Caco-2 (cell line): ENCODE measurements around the gene KLK13. TPM values are rescaled to one million over a fixed set of nuclear protein-coding genes. Genes with fewer than 3 reads are reported as not detected.

Source experiments
- BruUV-seq: library from RNA; stranded (reverse); fragments of 400-500 nt; replicated peaks from 2 replicates; lab custom pipeline; 2021; lab: Mats Ljungman, UMichigan
- CTCF ChIA-PET: fragments of 300-600 bp; sonication (Branson Sonifier 250); formaldehyde crosslinking; loops from one replicate; lab custom pipeline; 2022; ENCODE audit warnings: antibody characterized with exemption; lab: Charles Lee
- POLR2A ChIA-PET: fragments of 300-600 bp; sonication (Branson Sonifier 250); formaldehyde crosslinking; loops from one replicate; lab custom pipeline; 2022; ENCODE audit warnings: antibody characterized with exemption; lab: Charles Lee
- DNase-seq, 2 experiments: peaks; one replicate each; pipeline versions ENCODE4 v3.0.0 to v3.0.0-alpha.2; 2020 to 2022
- H3K27me3 ChIP-seq: replicated peaks from 2 replicates; pipeline ENCODE4 v1.6.0; 2011; ENCODE audit warnings: low read length; ENCODE audit not compliant: control insufficient read depth, insufficient read depth
- H3K36me3 ChIP-seq: 2 replicates; pipeline ENCODE4 v1.5.1; 2011; ENCODE audit warnings: low read length; ENCODE audit not compliant: control insufficient read depth, insufficient read depth
- H3K4me1 ChIP-seq: fragments of 250-450 bp; sonication (Bioruptor Pico); 2 replicates; pipeline ENCODE4 v1.5.1; 2020; ENCODE audit warnings: mild to moderate bottlenecking
- H3K4me3 ChIP-seq: 2 replicates; pipeline ENCODE4 v1.5.1; 2011; ENCODE audit warnings: low read depth, mild to moderate bottlenecking, control low read depth, low read length
- H3K9me3 ChIP-seq: fragments of 250-450 bp; sonication (Bioruptor Pico); 2 replicates; pipeline ENCODE4 v1.5.1; 2020; ENCODE audit warnings: mild to moderate bottlenecking, moderate library complexity
- H3K27ac Mint-ChIP-seq: one replicate; pipeline ENCODE4 v1.8.0; 2022; ENCODE audit warnings: mixed read lengths; ENCODE audit not compliant: unreplicated experiment
- H3K27me3 Mint-ChIP-seq: one replicate; pipeline ENCODE4 v1.8.0; 2022; ENCODE audit warnings: mixed read lengths; ENCODE audit not compliant: insufficient read depth, unreplicated experiment
- H3K36me3 Mint-ChIP-seq: one replicate; pipeline ENCODE4 v1.8.0; 2022; ENCODE audit warnings: mild to moderate bottlenecking, mixed read lengths; ENCODE audit not compliant: insufficient read depth, unreplicated experiment
- H3K4me1 Mint-ChIP-seq: one replicate; pipeline ENCODE4 v1.8.0; 2022; ENCODE audit warnings: low read depth, mixed read lengths; ENCODE audit not compliant: unreplicated experiment
- H3K4me3 Mint-ChIP-seq: one replicate; pipeline ENCODE4 v1.8.0; 2022; ENCODE audit warnings: mild to moderate bottlenecking, moderate library complexity, mixed read lengths; ENCODE audit not compliant: unreplicated experiment
- H3K9me3 Mint-ChIP-seq: one replicate; pipeline ENCODE4 v1.8.0; 2022; ENCODE audit warnings: mixed read lengths; ENCODE audit not compliant: unreplicated experiment
- CTCF ChIP-seq, 2 experiments: fragments of 200-600 bp in 1 of 2; IDR thresholded peaks; 1 replicate in 1 of 2; 2 replicates in 1 of 2; pipeline versions ENCODE4 v1.5.1 to v1.8.0; 2011 to 2022; ENCODE audit warnings: antibody characterized with exemption in 1 of 2, control low read depth in 1 of 2, inconsistent platforms in 1 of 2, low read depth in 1 of 2, low read length in 1 of 2, mild to moderate bottlenecking in 1 of 2, moderate library complexity in 1 of 2; ENCODE audit not compliant: insufficient read depth in 1 of 2, severe bottlenecking in 1 of 2, unreplicated experiment in 1 of 2
- intact Hi-C: fragments of 100-400 bp; cut with micrococcal nuclease; formaldehyde crosslinking; loops from one replicate; pipeline ENCODE4 v1.10.0; 2022; ENCODE audit not compliant: unreplicated experiment
- total RNA-seq: library from RNA; stranded (reverse); gene quantifications from 2 replicates; pipeline ENCODE4 v1.2.3, GENCODE V29; 2022

KLK13 gene
- total RNA-seq, 1 experiment from 2014 or later = not detected

- Mint-ChIP-seq H3K4me3 (no peak overlapping the region), H3K36me3 (peaks cover 4% of the 10 kb centered on the region), H3K27ac (no peak overlapping the region), H3K27me3 (no peaks in the 10 kb centered on the region), H3K9me3 (no peaks in the 10 kb centered on the region), H3K4me1 (peaks cover 14% of the 10 kb centered on the region)
- POLR2A ChIA-PET = no interaction called here
- BruUV-seq = no TSS peak
- CTCF ChIA-PET = no interaction called here
- Histone ChIP-seq H3K9me3 (no peaks in the 10 kb centered on the region), H3K4me1 (no peaks in the 10 kb centered on the region), H3K4me3 (no peak overlapping the region), H3K27me3 (no peaks in the 10 kb centered on the region), H3K36me3 (no peaks in the 10 kb centered on the region; the same call in 1 of the 2 replicates)
- TF ChIP-seq CTCF (IDR thresholded peaks at IDR 0.05; ENCODE audit: insufficient read depth in 1 of 2, low read depth in 1 of 2, low read length in 1 of 2, severe bottlenecking in 1 of 2, unreplicated experiment in 1 of 2) = no peak
- no peak for DNase-seq
- intact Hi-C loops = no loop called here
These were observed 26.2 kb upstream of the KLK13 start for GRCh38 chr19:51091126-51091525.

GRCh38 chr19:51090471-51090870 lies 25.6 kb upstream of the KLK13 start:
- Mint-ChIP-seq H3K9me3 (no peaks in the 10 kb centered on the region), H3K4me1 (peaks cover 14% of the 10 kb centered on the region), H3K36me3 (peaks cover 4% of the 10 kb centered on the region), H3K27ac (no peak overlapping the region), H3K27me3 (no peaks in the 10 kb centered on the region), H3K4me3 (no peak overlapping the region)
- Histone ChIP-seq H3K27me3 (no peaks in the 10 kb centered on the region), H3K36me3 (no peaks in the 10 kb centered on the region; the same call in 1 of the 2 replicates), H3K4me3 (no peak overlapping the region), H3K9me3 (no peaks in the 10 kb centered on the region), H3K4me1 (no peaks in the 10 kb centered on the region)
- no peak for TF ChIP-seq CTCF (IDR thresholded peaks at IDR 0.05; ENCODE audit: insufficient read depth in 1 of 2, low read depth in 1 of 2, low read length in 1 of 2, severe bottlenecking in 1 of 2, unreplicated experiment in 1 of 2)
- no peak for DNase-seq
- intact Hi-C loops = no loop called here
- ChIA-PET POLR2A (no interaction called here), CTCF (no interaction called here)
- BruUV-seq = no TSS peak

DNA sequence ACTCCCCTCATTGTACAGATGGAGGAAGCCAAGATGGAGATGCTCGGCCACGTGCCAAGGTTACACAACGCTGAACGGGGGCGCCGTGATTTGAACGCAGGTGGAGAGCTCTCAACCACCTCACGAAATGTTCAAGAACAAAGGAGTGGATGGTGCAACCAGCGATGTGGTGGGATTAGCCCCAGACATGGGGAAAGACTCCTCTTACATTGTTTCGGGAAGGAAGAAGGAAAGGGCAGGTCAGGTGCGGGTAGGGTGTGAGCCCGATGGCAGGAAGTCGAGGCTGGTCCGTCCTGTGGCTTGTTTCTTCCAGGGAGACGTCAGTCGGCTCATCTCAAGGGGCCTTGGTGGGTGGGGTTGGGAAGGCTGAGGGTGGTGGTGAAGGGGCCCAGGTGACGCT lies 24.9 kb upstream of the KLK13 start:
- DNase-seq = peak in 1 of 2 experiments; percentile 17
- no TSS peak for BruUV-seq
- H3K9me3 Mint-ChIP-seq = no peaks in the 10 kb centered on the region
- Histone ChIP-seq H3K4me3 (no peak overlapping the region), H3K4me1 (no peaks in the 10 kb centered on the region), H3K36me3 (no peaks in the 10 kb centered on the region), H3K9me3 (no peaks in the 10 kb centered on the region), H3K27me3 (no peaks in the 10 kb centered on the region)
- H3K4me3 Mint-ChIP-seq = no peak overlapping the region
- H3K36me3 Mint-ChIP-seq = peaks cover 4% of the 10 kb centered on the region
- no peaks in the 10 kb centered on the region for H3K27me3 Mint-ChIP-seq
- no peak for TF ChIP-seq CTCF (IDR thresholded peaks at IDR 0.05; ENCODE audit: insufficient read depth in 1 of 2, low read depth in 1 of 2, low read length in 1 of 2, severe bottlenecking in 1 of 2, unreplicated experiment in 1 of 2)
- H3K4me1 Mint-ChIP-seq = peaks cover 14% of the 10 kb centered on the region
- H3K27ac Mint-ChIP-seq = no peak overlapping the region
- ChIA-PET POLR2A (no interaction called here), CTCF (no interaction called here)
- intact Hi-C loops = no loop called here
